Activated CD8-positive, alpha-beta memory T cell treated with anti-CD3 and anti-CD28 coated beads for 36 hours (primary cell): Measurements from ENCODE around the gene SMTNL2. TPM values are rescaled to one million over a fixed set of nuclear protein-coding genes. Genes with fewer than 3 reads are reported as not detected.
"Not testable (repeated sequence)": the region's sequence is repeated elsewhere in the genome, so short reads cannot be mapped to it uniquely, and the experiment has no call there.

Source experiments
- CTCF ChIA-PET: fragments of 350-600 bp; sonication (Branson Sonifier 250); formaldehyde crosslinking; loops from one replicate; lab custom pipeline; 2021; ENCODE audit warnings: antibody characterized with exemption; lab: Charles Lee
- POLR2A ChIA-PET: fragments of 350-600 bp; sonication (Branson Sonifier 250); formaldehyde crosslinking; loops from one replicate; lab custom pipeline; 2021; ENCODE audit warnings: antibody characterized with exemption; lab: Charles Lee
- total RNA-seq, 2 experiments: library from RNA; stranded (reverse); gene quantifications; one replicate each; pipeline ENCODE4 v1.2.3, GENCODE V29; 2021

SMTNL2 gene
- total RNA-seq, 2 experiments from 2014 or later, result not detected

DNA sequence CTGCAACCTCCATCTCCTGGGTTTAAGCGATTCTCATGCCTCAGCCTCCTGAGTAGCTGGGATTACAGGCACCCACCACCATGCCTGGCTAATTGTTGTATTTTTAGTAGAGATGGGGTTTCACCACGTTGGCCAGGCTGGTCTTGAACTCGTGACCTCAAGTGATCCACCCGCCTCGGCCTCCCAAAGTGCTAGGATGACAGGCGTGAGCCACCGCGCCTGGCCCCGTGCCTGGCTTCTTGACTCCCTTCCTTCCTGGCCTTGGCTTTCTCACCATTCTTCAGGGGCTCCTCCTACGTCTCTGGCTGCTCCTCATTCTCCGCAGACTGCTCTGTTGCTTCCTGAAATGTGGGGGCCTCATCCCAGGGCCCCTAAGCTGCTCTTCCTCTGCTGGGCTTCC is 5.7 kb downstream of the SMTNL2 start:
- POLR2A ChIA-PET, CTCF ChIA-PET: not testable (repeated sequence)

GRCh38 chr17:4590981-4591453 is 6.7 kb downstream of the SMTNL2 start:
- ChIA-PET CTCF (no interaction called here), POLR2A (no interaction called here)

- ChIA-PET POLR2A (no interaction called here), CTCF (no interaction called here)
Observed at GRCh38 chr17:4591529-4591928, 7.2 kb downstream of the SMTNL2 start.

- ChIA-PET POLR2A (no interaction called here), CTCF (no interaction called here)
Observed at GRCh38 chr17:4592240-4593005, 8.1 kb downstream of the SMTNL2 start.

GRCh38 chr17:4593021-4593421 is 8.7 kb downstream of the SMTNL2 start:
- ChIA-PET CTCF (interaction anchor here (1.1 to 1.3 kb wide), 2 partner anchors 28 to 34 kb away, joined by 3 to 4 read pairs; no protein-coding TSS in a partner anchor), POLR2A (no interaction called here)

- CTCF ChIA-PET, result interaction anchor here (1.3 to 1.8 kb wide), 4 partner anchors 8 to 29 kb away, joined by 3 to 6 read pairs (median 4); no protein-coding TSS in a partner anchor
- POLR2A ChIA-PET, result no interaction called here
Observed at GRCh38 chr17:4594406-4594805, 10.1 kb downstream of the SMTNL2 start.

DNA sequence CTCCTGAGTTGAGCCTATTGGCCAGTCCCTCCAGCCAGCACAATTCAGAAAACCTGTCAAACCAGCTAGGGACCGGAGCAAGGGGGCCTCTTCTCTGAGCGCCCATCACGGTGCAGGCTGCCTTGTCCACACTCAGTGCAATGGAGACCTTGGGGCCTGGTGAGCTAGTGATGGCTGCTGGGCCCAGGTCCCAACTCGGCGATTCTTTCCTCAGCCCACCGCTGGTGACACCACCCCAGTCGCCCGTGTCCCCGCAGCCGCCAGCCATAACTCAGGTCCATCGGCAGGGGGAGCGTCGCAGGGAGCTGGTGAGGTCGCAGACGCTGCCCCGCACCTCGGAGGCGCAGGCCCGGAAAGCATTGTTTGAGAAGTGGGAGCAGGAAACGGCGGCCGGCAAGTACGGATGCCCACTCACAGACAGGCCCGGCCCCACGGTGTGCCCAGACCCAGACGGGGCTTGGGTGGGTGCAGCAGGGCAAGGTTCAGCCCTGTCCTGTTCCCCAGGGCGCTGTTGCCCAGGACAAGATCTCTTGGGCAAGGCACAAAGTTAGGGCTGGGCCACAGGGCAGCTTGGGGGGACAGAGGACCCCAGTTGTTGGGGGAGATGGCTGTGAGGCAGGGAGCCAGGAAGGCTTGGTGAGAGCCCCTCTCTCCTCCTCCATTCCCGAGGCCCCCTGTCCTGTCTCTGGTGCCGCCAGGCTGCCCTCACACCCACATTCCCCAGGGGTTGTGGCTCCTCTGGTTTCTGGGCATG is 10.8 kb downstream of the SMTNL2 start:
- ChIA-PET CTCF (interaction anchor here (1.5 to 1.8 kb wide), 3 partner anchors 9 to 28 kb away, joined by 3 to 6 read pairs (median 4); no protein-coding TSS in a partner anchor), POLR2A (no interaction called here)

DNA sequence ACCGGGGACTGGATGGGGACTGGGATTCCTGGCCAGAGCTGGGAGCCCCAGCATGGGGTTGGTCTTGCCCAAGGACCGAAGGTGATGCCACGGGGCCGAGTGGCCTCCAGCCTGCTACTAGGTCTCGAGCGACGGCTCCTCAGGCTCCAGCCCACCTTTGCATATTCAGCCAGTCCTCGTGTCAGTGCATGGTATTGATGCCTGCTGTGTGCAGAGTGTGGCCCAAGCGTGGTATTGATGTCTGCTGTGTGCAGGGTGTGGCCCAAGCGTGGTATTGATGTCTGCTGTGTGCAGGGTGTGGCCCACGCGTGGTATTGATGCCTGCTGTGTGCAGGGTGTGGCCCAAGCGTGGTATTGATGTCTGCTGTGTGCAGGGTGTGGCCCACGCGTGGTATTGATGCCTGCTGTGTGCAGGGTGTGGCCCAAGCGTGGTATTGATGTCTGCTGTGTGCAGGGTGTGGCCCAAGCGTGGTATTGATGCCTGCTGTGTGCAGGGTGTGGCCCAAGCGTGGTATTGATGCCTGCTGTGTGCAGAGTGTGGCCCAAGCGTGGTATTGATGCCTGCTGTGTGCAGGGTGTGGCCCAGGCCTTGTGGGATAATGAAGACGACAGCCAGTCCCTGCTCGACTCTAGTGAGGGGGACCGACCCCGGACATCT is 11.5 kb downstream of the SMTNL2 start:
- POLR2A ChIA-PET, result not testable (repeated sequence)
- CTCF ChIA-PET, result interaction anchor here (1.5 to 1.8 kb wide), 3 partner anchors 9 to 29 kb away, joined by 3 to 6 read pairs (median 4); no protein-coding TSS in a partner anchor

GRCh38 chr17:4596636-4597380 is 12.5 kb downstream of the SMTNL2 start:
- POLR2A ChIA-PET, result no interaction called here

GRCh38 chr17:4597975-4598374 is 13.6 kb downstream of the SMTNL2 start:
- ChIA-PET CTCF (no interaction called here), POLR2A (no interaction called here)

More at GRCh38 chr17:4596636-4597380, 12.5 kb downstream of the SMTNL2 start:
- CTCF ChIA-PET, result interaction anchor here (0.5 kb wide), 1 partner anchor 292 kb away, joined by 3 read pairs; no protein-coding TSS in a partner anchor

DNA sequence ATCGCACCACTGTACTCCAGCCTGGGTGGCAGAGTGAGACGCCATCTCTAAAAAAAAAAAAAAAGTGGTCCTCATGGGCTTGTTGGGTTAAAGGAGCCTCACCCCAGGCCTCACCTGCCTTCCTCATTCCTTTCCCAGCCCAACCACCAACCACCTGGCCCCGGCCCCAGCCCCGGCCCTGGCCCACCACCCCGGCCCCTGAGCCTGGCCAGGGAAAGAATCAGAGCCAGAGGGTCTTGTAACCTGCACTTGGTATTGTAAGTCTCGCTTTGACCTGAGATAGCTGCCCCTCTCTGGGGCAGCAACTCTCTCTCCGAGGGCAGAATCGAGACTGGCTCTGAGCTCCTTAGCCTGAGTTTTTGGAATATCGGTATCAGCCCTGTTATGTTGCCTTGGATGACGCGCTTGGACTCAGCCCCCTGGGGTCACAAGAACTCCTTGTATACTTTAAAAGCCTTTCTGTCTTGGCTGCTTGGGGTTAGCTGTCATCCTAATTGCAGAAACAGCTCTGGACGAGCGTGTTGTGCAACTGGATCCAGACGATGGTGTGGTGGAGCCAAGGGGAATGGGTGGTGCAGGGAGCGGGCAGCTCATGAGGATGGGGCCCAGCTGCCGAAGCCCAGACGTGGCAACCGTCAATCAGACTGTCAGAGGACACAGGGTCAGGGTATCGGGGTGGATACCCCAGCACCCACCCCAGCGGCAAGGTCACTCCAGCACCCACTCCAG is 14.6 kb downstream of the SMTNL2 start:
- CTCF ChIA-PET, result interaction anchor here (1.0 to 1.5 kb wide), 2 partner anchors 16 to 27 kb away, joined by 3 read pairs; no protein-coding TSS in a partner anchor
- POLR2A ChIA-PET, result no interaction called here

DNA sequence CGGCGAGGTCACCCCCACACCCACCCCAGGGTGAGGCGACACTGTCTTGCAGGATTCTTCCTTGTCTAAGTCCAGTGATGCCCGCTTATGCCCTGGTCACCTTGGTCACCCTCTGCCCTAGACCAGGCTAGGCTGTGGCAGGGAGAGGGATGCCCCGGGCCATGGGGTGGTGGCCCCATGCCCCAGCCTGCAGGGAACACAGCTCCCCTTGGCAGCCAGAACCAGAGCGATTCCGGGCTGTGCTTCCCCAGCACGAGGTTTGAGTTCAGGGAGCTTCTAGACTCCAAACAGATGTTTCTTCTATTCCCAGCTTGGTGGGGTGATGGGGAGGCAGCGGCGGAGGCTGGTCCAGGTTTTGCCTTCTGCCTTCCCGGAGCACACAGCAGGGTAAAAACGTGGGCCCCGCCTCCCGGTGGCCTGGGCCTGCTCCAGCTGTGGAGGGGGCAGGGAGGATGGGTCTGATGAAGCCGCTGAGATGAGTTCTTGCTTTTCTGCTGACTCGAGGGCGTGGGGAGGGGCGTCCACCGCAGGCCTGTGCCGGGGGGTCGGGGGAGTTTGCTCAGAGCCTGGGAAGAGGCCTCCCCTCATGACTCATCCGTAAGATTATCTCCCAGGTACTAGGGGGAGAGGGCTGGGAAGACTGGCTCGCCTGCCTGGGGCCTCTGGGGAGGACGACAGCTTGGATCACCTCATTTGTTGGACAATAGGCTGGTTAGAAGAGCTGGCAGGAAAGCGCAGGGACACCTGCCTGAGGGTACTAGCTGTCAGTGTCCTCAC is 15.4 kb downstream of the SMTNL2 start:
- CTCF ChIA-PET, result interaction anchor here (1.0 to 1.5 kb wide), 2 partner anchors 16 to 26 kb away, joined by 3 read pairs; no protein-coding TSS in a partner anchor
- POLR2A ChIA-PET, result no interaction called here

- CTCF ChIA-PET, result no interaction called here
- POLR2A ChIA-PET, result no interaction called here
Observed at GRCh38 chr17:4600563-4600962, 16.2 kb downstream of the SMTNL2 start.

- CTCF ChIA-PET, result no interaction called here
- POLR2A ChIA-PET, result no interaction called here
Observed at GRCh38 chr17:4601326-4601725, 17.0 kb downstream of the SMTNL2 start.

DNA sequence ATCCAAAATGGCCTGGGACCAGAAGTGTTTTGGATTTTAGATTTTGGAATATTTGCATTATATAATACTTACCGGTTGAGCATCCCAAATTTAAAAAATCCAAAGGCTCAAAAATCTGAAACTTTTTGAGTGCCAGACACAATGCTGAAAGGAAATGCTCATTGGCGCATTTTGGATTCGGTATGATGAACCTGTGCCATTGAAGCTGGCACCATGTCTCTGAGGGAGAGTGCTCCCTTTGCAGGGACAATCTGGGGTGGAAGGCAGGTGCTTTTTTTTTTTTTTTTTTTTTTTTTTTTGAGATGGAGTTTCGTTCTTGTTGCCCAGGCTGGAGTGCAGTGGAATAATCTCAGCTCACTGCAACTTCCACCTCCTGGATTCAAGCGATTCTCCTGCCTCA is 17.7 kb downstream of the SMTNL2 start:
- POLR2A ChIA-PET, result no interaction called here
- CTCF ChIA-PET, result no interaction called here

DNA sequence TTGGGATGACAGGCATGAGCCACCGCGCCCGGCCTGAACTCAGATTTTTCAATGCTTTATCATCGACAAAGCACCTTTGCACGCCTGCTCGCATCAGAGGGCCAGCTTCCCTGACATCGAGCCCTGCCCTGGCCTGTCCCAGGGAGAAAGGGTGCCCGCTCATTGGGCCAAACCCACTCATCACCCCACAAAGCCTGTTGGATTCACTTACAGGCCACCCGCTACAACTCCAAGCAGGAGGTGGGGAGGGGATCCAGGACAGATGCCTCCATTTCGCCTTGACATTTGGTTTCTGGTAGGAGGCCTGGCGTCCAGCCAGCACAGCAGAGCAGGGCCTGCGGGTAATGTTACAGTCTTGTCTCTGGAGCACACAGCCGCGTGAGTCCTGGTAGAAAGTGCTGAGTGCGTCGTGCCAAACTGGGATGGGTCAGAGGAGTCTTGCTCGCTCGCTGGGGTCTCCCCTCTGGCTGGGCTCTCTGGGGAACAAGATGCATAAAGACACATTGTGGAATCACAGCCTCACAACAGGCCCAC is 19.8 kb downstream of the SMTNL2 start:
- CTCF ChIA-PET, result no interaction called here
- POLR2A ChIA-PET, result no interaction called here

GRCh38 chr17:4604736-4605135 is 20.4 kb downstream of the SMTNL2 start:
- POLR2A ChIA-PET, result not testable (repeated sequence)
- CTCF ChIA-PET, result interaction anchor here (1.2 kb wide), 1 partner anchor 38 kb away, joined by 5 read pairs; no protein-coding TSS in a partner anchor
